GM13976 (cell line): ENCODE measurements around the gene CCDC192.
"Not testable (repeated sequence)": the region's sequence is repeated elsewhere in the genome, so short reads cannot be mapped to it uniquely, and the experiment has no call there.

ENCODE experiments used
- DNase-seq: peaks from one replicate; pipeline ENCODE4 v3.0.0; 2012; ENCODE audit warnings: low spot score
- CTCF ChIP-seq: IDR thresholded peaks from 2 replicates; pipeline ENCODE4 v1.5.1; 2012; ENCODE audit warnings: borderline replicate concordance, mild to moderate bottlenecking; ENCODE audit not compliant: insufficient read depth; ENCODE audit errors: extremely low read depth, missing control alignments, control extremely low read depth
- in situ Hi-C: fragments of 300-500 bp; cut with MboI; formaldehyde crosslinking; loops from one replicate; pipeline ENCODE4 v1.12.0; 2022; ENCODE audit warnings: low sequenced_read_pairs, mixed read lengths, inconsistent platforms; ENCODE audit not compliant: unreplicated experiment

The CCDC192 gene

GRCh38 chr5:127667926-127668325 lies 35.3 kb upstream of the CCDC192 start:
- DNase-seq, result no peak
- in situ Hi-C loops, result no loop called here
- no peak for TF ChIP-seq CTCF

DNA sequence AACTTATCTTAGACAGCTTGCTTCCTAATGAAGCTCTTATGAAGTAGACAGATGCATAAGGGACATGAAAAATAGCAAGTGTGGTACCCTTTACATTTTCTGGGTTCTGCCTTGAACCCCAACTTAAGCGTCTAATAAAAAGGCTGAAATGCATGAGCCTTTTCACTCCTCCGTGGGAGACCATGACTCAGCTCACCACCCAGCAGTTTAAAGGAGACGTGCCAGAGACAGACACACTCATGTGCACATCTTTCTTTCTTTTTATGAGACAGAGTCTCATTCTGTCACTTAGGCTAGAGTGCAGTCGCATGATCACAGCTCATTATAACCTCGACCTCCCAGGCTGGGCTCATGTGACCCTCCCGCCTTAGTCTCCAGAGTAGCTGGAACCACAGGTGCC lies 32.0 kb upstream of the CCDC192 start:
- TF ChIP-seq CTCF, result no peak
- in situ Hi-C loops, result no loop called here
- no peak for DNase-seq

- no peak for TF ChIP-seq CTCF
- in situ Hi-C loops, result no loop called here
- no peak for DNase-seq
These were observed 29.9 kb upstream of the CCDC192 start for GRCh38 chr5:127673117-127673800.

DNA sequence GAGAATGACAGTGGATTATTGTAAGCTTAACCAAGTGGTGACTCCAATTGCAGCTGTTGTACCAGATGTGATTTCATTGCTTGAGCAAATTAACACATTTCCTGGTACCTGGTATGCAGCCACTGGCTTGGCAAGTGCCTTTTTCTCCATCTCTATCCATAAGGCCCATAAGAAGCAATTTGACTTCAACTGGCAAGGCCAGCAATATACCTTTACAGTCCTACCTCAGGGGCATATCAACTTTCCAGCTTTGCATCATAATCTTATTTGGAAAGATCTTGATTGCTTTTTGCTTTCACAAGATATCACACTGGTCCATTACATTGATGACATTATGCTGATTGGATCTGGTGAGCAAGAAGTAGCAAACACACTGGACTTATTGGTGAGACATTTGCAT lies 26.2 kb upstream of the CCDC192 start:
- DNase-seq, in situ Hi-C loops: not testable (repeated sequence)

DNA sequence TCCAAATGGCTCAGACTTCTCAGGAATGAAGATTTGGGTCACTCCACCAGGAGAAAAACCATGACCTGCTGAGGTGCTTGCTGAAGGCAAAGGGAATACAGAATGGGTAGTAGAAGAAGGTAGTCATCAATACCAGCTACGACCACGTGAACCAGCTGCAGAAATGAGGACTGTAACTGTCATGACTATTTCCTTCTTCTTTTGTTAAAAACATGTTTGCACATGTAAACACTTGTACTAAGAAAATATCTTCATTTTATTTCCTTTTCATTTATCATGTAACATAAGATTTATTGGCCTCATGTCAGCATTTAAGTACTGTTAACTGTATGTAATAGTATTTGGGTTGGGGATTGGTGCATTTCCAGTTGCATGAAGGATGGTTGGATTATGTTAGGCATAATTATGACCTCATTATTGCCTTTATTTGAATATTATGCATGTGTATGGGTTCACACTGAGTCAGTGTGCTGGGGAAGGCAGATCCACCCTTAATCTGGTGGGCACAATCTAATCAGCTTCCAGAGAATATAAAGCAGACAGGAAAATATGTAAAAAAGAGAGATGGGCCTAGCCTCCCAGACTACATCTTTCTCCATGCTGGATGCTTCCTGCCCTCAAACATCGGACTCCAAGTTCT lies 23.4 kb upstream of the CCDC192 start:
- in situ Hi-C loops, DNase-seq: not testable (repeated sequence)

GRCh38 chr5:127680595-127680994 lies 22.6 kb upstream of the CCDC192 start:
- no peak for TF ChIP-seq CTCF
- in situ Hi-C loops, result no loop called here
- DNase-seq, result no peak

- in situ Hi-C loops, result no loop called here
- TF ChIP-seq CTCF, result no peak
- DNase-seq, result no peak
These were observed 20.2 kb upstream of the CCDC192 start for GRCh38 chr5:127683008-127683407.

GRCh38 chr5:127684726-127685467 lies 18.3 kb upstream of the CCDC192 start:
- DNase-seq, result no peak
- in situ Hi-C loops, result no loop called here
- no peak for TF ChIP-seq CTCF
